H9 (cell line): ENCODE measurements around the gene NRG2. TPM values are rescaled to one million over a fixed set of nuclear protein-coding genes. Genes with fewer than 3 reads are reported as not detected.

Experiments used
- DNase-seq: peaks from one replicate; pipeline ENCODE4 v3.0.0-alpha.2; 2017
- H2AFZ ChIP-seq: one replicate; pipeline ENCODE4 v1.6.1; 2013; ENCODE audit warnings: mild to moderate bottlenecking, low read length, control low read depth, moderate library complexity
- H2AK5ac ChIP-seq: 2 replicates; pipeline ENCODE4 v1.6.1; 2013; ENCODE audit warnings: low read length, control low read depth, mixed read lengths; ENCODE audit not compliant: insufficient read length
- H2BK120ac ChIP-seq: one replicate; pipeline ENCODE4 v1.6.1; 2013; ENCODE audit warnings: low read depth, mild to moderate bottlenecking, low read length, control low read depth, inconsistent platforms; ENCODE audit not compliant: poor library complexity, severe bottlenecking
- H2BK12ac ChIP-seq: 2 replicates; pipeline ENCODE4 v1.6.1; 2013; ENCODE audit warnings: low read length, control low read depth, mixed read lengths, low read depth; ENCODE audit not compliant: insufficient read length
- H2BK15ac ChIP-seq: 2 replicates; pipeline ENCODE4 v1.6.1; 2013; ENCODE audit warnings: low read depth, low read length, control low read depth
- H2BK20ac ChIP-seq: one replicate; pipeline ENCODE4 v1.6.1; 2013; ENCODE audit warnings: low read depth, mild to moderate bottlenecking, low read length, control low read depth, inconsistent platforms; ENCODE audit not compliant: poor library complexity, severe bottlenecking
- H2BK5ac ChIP-seq: 2 replicates; pipeline ENCODE4 v1.6.1; 2013; ENCODE audit warnings: low read length, control low read depth, mixed read lengths; ENCODE audit not compliant: insufficient read length
- H3K14ac ChIP-seq: 2 replicates; pipeline ENCODE4 v1.6.1; 2013; ENCODE audit warnings: low read length, control low read depth; ENCODE audit not compliant: insufficient read depth
- H3K18ac ChIP-seq: 2 replicates; pipeline ENCODE4 v1.6.1; 2013; ENCODE audit warnings: low read depth, mild to moderate bottlenecking, mixed read lengths, low read length, control low read depth; ENCODE audit not compliant: insufficient read length
- H3K23ac ChIP-seq: 2 replicates; pipeline ENCODE4 v1.6.1; 2013; ENCODE audit warnings: low read length, control low read depth, mixed read lengths, low read depth; ENCODE audit not compliant: insufficient read length
- H3K23me2 ChIP-seq: 2 replicates; pipeline ENCODE4 v1.6.1; 2013; ENCODE audit warnings: low read depth, mild to moderate bottlenecking, mixed read lengths, low read length, control low read depth; ENCODE audit not compliant: insufficient read length, poor library complexity, severe bottlenecking
- H3K27ac ChIP-seq: 2 replicates; pipeline ENCODE4 v1.5.1; 2013; ENCODE audit warnings: low read length, control low read depth, mixed read lengths, low read depth; ENCODE audit not compliant: insufficient read length
- H3K27me3 ChIP-seq: 2 replicates; pipeline ENCODE4 v1.6.1; 2013; ENCODE audit warnings: low read length, control low read depth, inconsistent platforms; ENCODE audit not compliant: insufficient read depth
- H3K4ac ChIP-seq: 2 replicates; pipeline ENCODE4 v1.6.1; 2013; ENCODE audit warnings: low read depth, mild to moderate bottlenecking, control low read depth, inconsistent platforms, low read length, moderate library complexity
- H3K4me1 ChIP-seq: 2 replicates; pipeline ENCODE4 v1.6.1; 2013; ENCODE audit warnings: low read length, control low read depth, inconsistent platforms; ENCODE audit not compliant: insufficient read depth
- H3K4me2 ChIP-seq: 2 replicates; pipeline ENCODE4 v1.6.1; 2013; ENCODE audit warnings: low read length, control low read depth, mixed read lengths; ENCODE audit not compliant: insufficient read length, insufficient read depth
- H3K56ac ChIP-seq: 2 replicates; pipeline ENCODE4 v1.6.1; 2013; ENCODE audit warnings: low read depth, mild to moderate bottlenecking, mixed read lengths, low read length, control low read depth; ENCODE audit not compliant: insufficient read length
- H3K79me1 ChIP-seq: 2 replicates; pipeline ENCODE4 v1.6.1; 2013; ENCODE audit warnings: low read depth, mild to moderate bottlenecking, moderate library complexity, low read length, control low read depth, inconsistent platforms; ENCODE audit not compliant: insufficient read depth, poor library complexity, severe bottlenecking
- H3K79me2 ChIP-seq: 2 replicates; pipeline ENCODE4 v1.6.1; 2013; ENCODE audit warnings: low read length, control low read depth, inconsistent platforms; ENCODE audit not compliant: insufficient read depth
- H3K9ac ChIP-seq: 2 replicates; pipeline ENCODE4 v1.6.1; 2013; ENCODE audit warnings: low read length, control low read depth, mixed read lengths; ENCODE audit not compliant: insufficient read length; ENCODE audit errors: extremely low read depth
- H3K9me3 ChIP-seq: one replicate; pipeline ENCODE4 v1.6.1; 2013; ENCODE audit warnings: low read depth, low read length, inconsistent platforms; ENCODE audit not compliant: control insufficient read depth
- H3T11ph ChIP-seq: one replicate; pipeline ENCODE4 v1.6.1; 2013; ENCODE audit warnings: mild to moderate bottlenecking, low read length, control low read depth, inconsistent platforms
- H4K20me1 ChIP-seq: one replicate; pipeline ENCODE4 v1.6.1; 2013; ENCODE audit not compliant: control insufficient read depth, insufficient read length, insufficient read depth
- H4K5ac ChIP-seq: 2 replicates; pipeline ENCODE4 v1.6.1; 2013; ENCODE audit warnings: low read depth, mild to moderate bottlenecking, mixed read lengths, low read length, control low read depth; ENCODE audit not compliant: insufficient read length
- H4K8ac ChIP-seq: replicated peaks from 2 replicates; pipeline ENCODE4 v1.6.1; 2013; ENCODE audit warnings: low read length, control low read depth, mixed read lengths, low read depth; ENCODE audit not compliant: insufficient read length
- H4K91ac ChIP-seq: 2 replicates; pipeline ENCODE4 v1.6.1; 2013; ENCODE audit warnings: low read depth, mild to moderate bottlenecking, moderate library complexity, mixed read lengths, low read length, control low read depth; ENCODE audit not compliant: insufficient read length
- H3K27ac Mint-ChIP-seq, 3 experiments: 2 replicates in 2 of 3; 3 replicates in 1 of 3; pipeline ENCODE4 v1.8.0; 2020 to 2021; ENCODE audit warnings: mixed read lengths in 3 of 3, mild to moderate bottlenecking in 1 of 3, moderate library complexity in 1 of 3
- H3K27me3 Mint-ChIP-seq: 2 replicates; pipeline ENCODE4 v1.8.0; 2021; ENCODE audit warnings: low read depth, mild to moderate bottlenecking, moderate library complexity, mixed read lengths
- H3K36me3 Mint-ChIP-seq, 3 experiments: 2 replicates in 2 of 3; 3 replicates in 1 of 3; pipeline ENCODE4 v1.8.0; 2020 to 2021; ENCODE audit warnings: low read depth in 3 of 3, mixed read lengths in 3 of 3; ENCODE audit not compliant: insufficient read depth in 1 of 3
- H3K4me1 Mint-ChIP-seq, 2 experiments: 2 replicates each; pipeline ENCODE4 v1.8.0; 2020; ENCODE audit warnings: mixed read lengths in 2 of 2
- H3K4me3 Mint-ChIP-seq, 2 experiments: 2 replicates in 1 of 2; 3 replicates in 1 of 2; pipeline ENCODE4 v1.8.0; 2020 to 2021; ENCODE audit warnings: mild to moderate bottlenecking in 2 of 2, mixed read lengths in 2 of 2, moderate library complexity in 1 of 2
- H3K9me3 Mint-ChIP-seq, 2 experiments: 2 replicates in 1 of 2; 3 replicates in 1 of 2; pipeline ENCODE4 v1.8.0; 2020; ENCODE audit warnings: mild to moderate bottlenecking in 2 of 2, mixed read lengths in 2 of 2, moderate library complexity in 1 of 2
- CTCF ChIP-seq: fragments of 200-600 bp; sonication (generic); conservative IDR thresholded peaks from 3 replicates; pipeline ENCODE4 v1.8.0; 2021; ENCODE audit warnings: antibody characterized with exemption, mild to moderate bottlenecking
- WGBS: extraction: QIAGEN DNeasy Blood & Tissue Kit; methylation state at CpG from one replicate; pipeline ENCODE4 v1.1.7; 2013; ENCODE audit warnings: missing lambda C conversion rate, low lambda C conversion rate, mixed read lengths; ENCODE audit not compliant: insufficient read length; ENCODE audit errors: extremely low coverage; 5-methylcytosine and 5-hydroxymethylcytosine counted together
- total RNA-seq: library from RNA; stranded (reverse); gene quantifications from 2 replicates; pipeline ENCODE4 v1.2.1, GENCODE V29; 2021

Gene NRG2
- total RNA-seq, 1 experiment from 2014 or later: not detected

- no peak overlapping the region for H3K4ac ChIP-seq
- no peak overlapping the region for H3K23ac ChIP-seq
- no peaks in the 10 kb centered on the region for H3K79me1 ChIP-seq
- H3K27ac Mint-ChIP-seq: no peak overlapping the region
- no peak overlapping the region for H2BK15ac ChIP-seq
- peaks cover 13% of the 10 kb centered on the region; the same call in 1 of the 2 replicates for H3K27me3 ChIP-seq
- H2BK20ac ChIP-seq: no peak overlapping the region
- H3K9me3 Mint-ChIP-seq: no peaks in the 10 kb centered on the region
- H4K5ac ChIP-seq: no peak overlapping the region
- H4K8ac ChIP-seq: no peak overlapping the region
- no peaks in the 10 kb centered on the region for H4K20me1 ChIP-seq
- no peak overlapping the region for H3K56ac ChIP-seq
- no peaks in the 10 kb centered on the region for H3K4me1 ChIP-seq
- no peak for TF ChIP-seq CTCF
- no peak overlapping the region for H4K91ac ChIP-seq
- no peaks in the 10 kb centered on the region for H3K36me3 Mint-ChIP-seq
- no peaks in the 10 kb centered on the region for H3K23me2 ChIP-seq
- no peak overlapping the region for H3K4me2 ChIP-seq
- no peak overlapping the region for H3K9ac ChIP-seq
- no peak overlapping the region for H3K27ac ChIP-seq
- no peak overlapping the region for H2AFZ ChIP-seq
- H3K4me3 Mint-ChIP-seq: no peak overlapping the region
- no peak overlapping the region for H2AK5ac ChIP-seq
- H3K79me2 ChIP-seq: no peaks in the 10 kb centered on the region
- H2BK12ac ChIP-seq: no peak overlapping the region
- H3K14ac ChIP-seq: no peak overlapping the region
- no peak overlapping the region for H3K18ac ChIP-seq
- no peak for DNase-seq
- H3K27me3 Mint-ChIP-seq: peaks cover 62% of the 10 kb centered on the region
- no peak overlapping the region for H3T11ph ChIP-seq
- no CpG with 5 or more reads among the region's 19 CpGs for WGBS
- H2BK5ac ChIP-seq: no peak overlapping the region
- no peaks in the 10 kb centered on the region for H3K9me3 ChIP-seq
- H3K4me1 Mint-ChIP-seq: peaks cover 3 to 7% of the 10 kb centered on the region in 2 experiments; a peak in 2 of 4 replicates
- no peak overlapping the region for H2BK120ac ChIP-seq
Measured at GRCh38 chr5:139851558-139851957, 191.5 kb downstream of the NRG2 start.
